SK-N-SH (cell line): ENCODE data around the gene AK5. TPM values are rescaled to one million over a fixed set of nuclear protein-coding genes. Genes with fewer than 3 reads are reported as not detected.
A peak's percentile ranks its signal among the peaks of the same experiment; 100 is the strongest.

Experiments
- CTCF ChIA-PET: fragments of 300-600, 350-600 bp; formaldehyde crosslinking; extraction: SDS; loops from one replicate; lab custom pipeline; 2021; lab: Yijun Ruan, JAX
- POLR2A ChIA-PET: fragments of 350-600 bp; sonication (Branson Sonifier 250); formaldehyde crosslinking; extraction: SDS; loops from one replicate; lab custom pipeline; 2020; ENCODE audit warnings: antibody characterized with exemption, inconsistent platforms; lab: Yijun Ruan, JAX
- DNase-seq: peaks from one replicate; pipeline ENCODE4 v3.0.0; 2012
- H2AFZ ChIP-seq: fragments of 200-600 bp; sonication (generic); 2 replicates; pipeline ENCODE4 v1.8.1; 2016; ENCODE audit warnings: antibody characterized with exemption, mild to moderate bottlenecking, low read depth
- H3F3A ChIP-seq: fragments of 200-600 bp; sonication (generic); replicated peaks from 2 replicates; pipeline ENCODE3; 2016; ENCODE audit warnings: antibody characterized with exemption, mild to moderate bottlenecking; ENCODE audit not compliant: insufficient read depth
- H3K27ac ChIP-seq, 2 experiments: fragments of 200-500 bp in 1 of 2; fragments of 200-600 bp in 1 of 2; sonication (Bioruptor generic) in 1 of 2; sonication (generic), shearing (Covaris generic) in 1 of 2; 2 replicates each; pipeline versions ENCODE4 v1.5.1 to v1.6.1; 2014 to 2016; ENCODE audit warnings: low read depth in 2 of 2, inconsistent platforms in 1 of 2, low read length in 1 of 2, mild to moderate bottlenecking in 1 of 2, mixed read lengths in 1 of 2
- H3K27me3 ChIP-seq: fragments of 200-600 bp; sonication (generic), shearing (Covaris generic); 2 replicates; pipeline ENCODE4 v1.6.1; 2016; ENCODE audit warnings: mixed run types; ENCODE audit not compliant: insufficient read depth
- H3K36me3 ChIP-seq, 2 experiments: fragments of 200-500 bp in 1 of 2; fragments of 200-600 bp in 1 of 2; sonication (Bioruptor generic) in 1 of 2; sonication (generic) in 1 of 2; replicated peaks in 1 of 2; 2 replicates each; pipeline versions ENCODE3 to v1.5.1; 2014 to 2016; ENCODE audit warnings: low read length in 1 of 2, mild to moderate bottlenecking in 1 of 2; ENCODE audit not compliant: insufficient read depth in 2 of 2, control insufficient read depth in 1 of 2
- H3K4me1 ChIP-seq, 2 experiments: fragments of 200-500 bp in 1 of 2; fragments of 200-600 bp in 1 of 2; sonication (Bioruptor generic) in 1 of 2; sonication (generic), shearing (Covaris generic) in 1 of 2; 2 replicates each; pipeline versions ENCODE4 v1.5.1 to v1.6.1; 2014 to 2016; ENCODE audit warnings: low read depth in 1 of 2, low read length in 1 of 2, mixed run types in 1 of 2; ENCODE audit not compliant: insufficient read depth in 2 of 2, control insufficient read depth in 1 of 2
- H3K4me2 ChIP-seq: fragments of 200-600 bp; sonication (generic), shearing (Covaris generic); 2 replicates; pipeline ENCODE4 v1.6.1; 2017; ENCODE audit warnings: mixed run types
- H3K4me3 ChIP-seq, 2 experiments: fragments of 200-500 bp in 1 of 2; fragments of 200-600 bp in 1 of 2; sonication (Bioruptor generic) in 1 of 2; sonication (generic), shearing (Covaris generic) in 1 of 2; 2 replicates each; pipeline versions ENCODE4 v1.5.1 to v1.8.1; 2014 to 2016; ENCODE audit warnings: low read depth in 2 of 2, inconsistent platforms in 1 of 2, low read length in 1 of 2, mild to moderate bottlenecking in 1 of 2, mixed read lengths in 1 of 2, moderate library complexity in 1 of 2
- H3K79me2 ChIP-seq: fragments of 200-600 bp; sonication (generic); 2 replicates; pipeline ENCODE4 v1.8.1; 2017; ENCODE audit warnings: mild to moderate bottlenecking; ENCODE audit not compliant: insufficient read depth
- H3K9ac ChIP-seq: fragments of 200-600 bp; sonication (generic); 2 replicates; pipeline ENCODE4 v1.6.1; 2017; ENCODE audit warnings: mixed run types
- H3K9me2 ChIP-seq: fragments of 200-600 bp; sonication (generic); 2 replicates; pipeline ENCODE4 v1.6.1; 2017; ENCODE audit warnings: mixed run types
- H3K9me3 ChIP-seq: fragments of 200-600 bp; sonication (generic); 2 replicates; pipeline ENCODE4 v1.6.1; 2017; ENCODE audit warnings: mixed run types, mild to moderate bottlenecking, moderate library complexity
- H4K20me1 ChIP-seq: fragments of 200-600 bp; sonication (generic); 2 replicates; pipeline ENCODE4 v1.6.1; 2017; ENCODE audit warnings: mild to moderate bottlenecking, mixed run types; ENCODE audit not compliant: insufficient read depth
- CHD2 ChIP-seq: fragments of 150-350 bp; IDR thresholded peaks from 2 replicates; pipeline ENCODE4 v1.6.1; 2018; ENCODE audit warnings: low read length; ENCODE audit not compliant: partially characterized antibody
- ELF1 ChIP-seq: IDR thresholded peaks from 2 replicates; pipeline ENCODE4 v1.4.0; 2012
- EP300 ChIP-seq, 2 experiments: IDR thresholded peaks; 2 replicates each; pipeline versions ENCODE4 v1.4.0 to v1.6.1; 2012; ENCODE audit warnings: borderline replicate concordance in 1 of 2, low read depth in 1 of 2, low read length in 1 of 2
- FOSL2 ChIP-seq: IDR thresholded peaks from 2 replicates; pipeline ENCODE4 v1.4.0; 2012; ENCODE audit warnings: low read depth, mild to moderate bottlenecking, moderate library complexity, borderline replicate concordance
- GABPA ChIP-seq: IDR thresholded peaks from 2 replicates; pipeline ENCODE4 v1.4.0; 2012; ENCODE audit warnings: low read depth, mild to moderate bottlenecking
- GATA2 ChIP-seq: sonication (generic); formaldehyde crosslinking; IDR thresholded peaks from 2 replicates; pipeline ENCODE4 v1.5.0; 2020; ENCODE audit warnings: mild to moderate bottlenecking, missing genetic modification reagents
- JUND ChIP-seq: IDR thresholded peaks from 2 replicates; pipeline ENCODE4 v1.4.0; 2012
- MEF2A ChIP-seq: IDR thresholded peaks from 2 replicates; pipeline ENCODE4 v1.4.0; 2012; ENCODE audit warnings: low read depth, borderline replicate concordance
- NFIC ChIP-seq: IDR thresholded peaks from 2 replicates; pipeline ENCODE4 v1.4.0; 2012; ENCODE audit warnings: borderline replicate concordance
- NRF1 ChIP-seq: IDR thresholded peaks from 2 replicates; pipeline ENCODE4 v1.6.1; 2012; ENCODE audit warnings: low read depth, mild to moderate bottlenecking, low read length
- POLR2AphosphoS5 ChIP-seq: IDR thresholded peaks from 2 replicates; pipeline ENCODE4 v1.6.1; 2012; ENCODE audit warnings: low read depth, low read length
- RAD21 ChIP-seq: IDR thresholded peaks from 2 replicates; pipeline ENCODE4 v1.6.1; 2012; ENCODE audit warnings: mild to moderate bottlenecking, low read length
- RXRA ChIP-seq: IDR thresholded peaks from 2 replicates; pipeline ENCODE4 v1.4.0; 2012; ENCODE audit warnings: low read depth, mild to moderate bottlenecking, borderline replicate concordance
- SIN3A ChIP-seq: IDR thresholded peaks from 2 replicates; pipeline ENCODE4 v1.6.1; 2012; ENCODE audit warnings: low read depth, mild to moderate bottlenecking, low read length, moderate library complexity, borderline replicate concordance
- SMC3 ChIP-seq: IDR thresholded peaks from 2 replicates; pipeline ENCODE4 v1.6.1; 2012; ENCODE audit warnings: low read depth, low read length, improper control_type of control experiment
- TAF1 ChIP-seq: IDR thresholded peaks from 2 replicates; pipeline ENCODE4 v1.6.1; 2012; ENCODE audit warnings: low read depth, mild to moderate bottlenecking, low read length, moderate library complexity, borderline replicate concordance
- TCF12 ChIP-seq: IDR thresholded peaks from 2 replicates; pipeline ENCODE4 v1.4.0; 2012
- TEAD4 ChIP-seq: IDR thresholded peaks from 2 replicates; pipeline ENCODE4 v1.4.0; 2012; ENCODE audit warnings: mild to moderate bottlenecking, borderline replicate concordance; ENCODE audit not compliant: insufficient read depth
- WGBS: methylation state at CpG from one replicate; pipeline ENCODE4 v1.1.6; 2017; ENCODE audit warnings: low lambda C conversion rate; 5-methylcytosine and 5-hydroxymethylcytosine counted together
- polyA plus RNA-seq, 3 experiments: library from polyadenylated mRNA; depleted of rRNA; stranded (reverse); fragments of >200 nt; gene quantifications; 2 replicates each; pipeline ENCODE4 v1.2.3, GENCODE V29; 2012
- TF ChIP-seq, protein P1 (sequence below): fragments of 200-600 bp; sonication (generic); IDR thresholded peaks from 2 replicates; pipeline ENCODE4 v1.6.1; 2017; ENCODE audit warnings: antibody characterized with exemption, mild to moderate bottlenecking, moderate library complexity
- TF ChIP-seq, protein P2 (sequence below): IDR thresholded peaks from 2 replicates; pipeline ENCODE4 v1.4.0; 2012; ENCODE audit warnings: low read depth, borderline replicate concordance
- TF ChIP-seq, protein P3 (sequence below): IDR thresholded peaks from 2 replicates; pipeline ENCODE4; 2012
- TF ChIP-seq, protein P4 (sequence below): IDR thresholded peaks from 2 replicates; pipeline ENCODE4 v1.4.0; 2012; ENCODE audit warnings: low read depth
- TF ChIP-seq, protein P5 (sequence below): fragments of 150-350 bp; IDR thresholded peaks from 2 replicates; pipeline ENCODE4 v1.6.1; 2017; ENCODE audit warnings: antibody characterized with exemption, low read length, low read depth, borderline replicate concordance
- TF ChIP-seq, protein P6 (sequence below): IDR thresholded peaks from 2 replicates; pipeline ENCODE4 v1.4.0; 2012; ENCODE audit warnings: low read depth, borderline replicate concordance

The AK5 gene
- polyA plus RNA-seq, 1 of the 3 experiments (the other 2 are of a cell fraction): 22.9 TPM

DNA sequence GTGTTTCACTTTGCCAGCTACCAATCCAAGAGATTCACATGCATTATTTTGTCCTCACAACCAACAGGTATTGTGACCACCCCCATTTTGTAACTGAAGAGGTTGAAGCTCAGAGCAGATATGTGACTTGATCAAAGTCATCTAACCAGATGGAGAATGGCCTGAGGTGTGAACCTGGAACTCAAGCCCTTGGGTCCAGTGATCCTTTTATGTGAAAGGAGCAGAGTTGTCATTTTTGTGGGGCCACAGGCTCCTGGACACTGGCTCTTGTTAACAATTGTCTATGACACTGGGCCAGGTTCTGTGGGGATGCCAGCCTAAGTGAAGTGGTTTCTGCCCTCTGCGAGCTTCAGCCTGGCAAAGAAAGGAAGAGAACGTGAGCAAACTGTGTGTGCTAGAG lies 228.1 kb downstream of the AK5 start (continued):
- TF ChIP-seq, protein P1, sequence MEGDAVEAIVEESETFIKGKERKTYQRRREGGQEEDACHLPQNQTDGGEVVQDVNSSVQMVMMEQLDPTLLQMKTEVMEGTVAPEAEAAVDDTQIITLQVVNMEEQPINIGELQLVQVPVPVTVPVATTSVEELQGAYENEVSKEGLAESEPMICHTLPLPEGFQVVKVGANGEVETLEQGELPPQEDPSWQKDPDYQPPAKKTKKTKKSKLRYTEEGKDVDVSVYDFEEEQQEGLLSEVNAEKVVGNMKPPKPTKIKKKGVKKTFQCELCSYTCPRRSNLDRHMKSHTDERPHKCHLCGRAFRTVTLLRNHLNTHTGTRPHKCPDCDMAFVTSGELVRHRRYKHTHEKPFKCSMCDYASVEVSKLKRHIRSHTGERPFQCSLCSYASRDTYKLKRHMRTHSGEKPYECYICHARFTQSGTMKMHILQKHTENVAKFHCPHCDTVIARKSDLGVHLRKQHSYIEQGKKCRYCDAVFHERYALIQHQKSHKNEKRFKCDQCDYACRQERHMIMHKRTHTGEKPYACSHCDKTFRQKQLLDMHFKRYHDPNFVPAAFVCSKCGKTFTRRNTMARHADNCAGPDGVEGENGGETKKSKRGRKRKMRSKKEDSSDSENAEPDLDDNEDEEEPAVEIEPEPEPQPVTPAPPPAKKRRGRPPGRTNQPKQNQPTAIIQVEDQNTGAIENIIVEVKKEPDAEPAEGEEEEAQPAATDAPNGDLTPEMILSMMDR: no peak
- no peak for TF ChIP-seq JUND
- TF ChIP-seq, all 33 proteins: peak for 0

DNA sequence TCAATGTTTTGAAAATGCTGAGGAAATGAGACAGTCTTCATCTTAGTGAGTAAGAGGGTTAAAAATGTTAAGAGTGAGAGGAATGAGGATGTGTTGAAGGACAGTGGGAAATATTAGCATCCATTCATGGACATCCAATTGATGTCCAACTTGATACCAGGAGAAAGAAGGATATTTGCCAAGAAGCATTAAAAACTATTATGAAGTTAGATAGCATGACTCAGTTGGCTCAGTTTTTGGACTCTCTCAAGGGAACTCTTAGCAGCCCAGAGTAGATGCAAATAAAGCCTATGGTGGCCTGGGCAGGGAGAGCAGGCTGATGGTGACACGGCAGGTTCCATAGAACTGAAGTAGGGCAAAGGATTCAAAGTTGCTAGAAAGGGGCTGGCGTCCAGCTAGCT lies 229.6 kb downstream of the AK5 start:
- Histone ChIP-seq H3K9me2 (no peaks in the 10 kb centered on the region), H3K4me1 (peaks cover 22 to 42% of the 10 kb centered on the region in 2 experiments), H3K27ac (peak overlapping the region; percentile 44 to 95; a peak in 3 of 4 replicates), H3K27me3 (no peaks in the 10 kb centered on the region), H4K20me1 (no peaks in the 10 kb centered on the region), H3K36me3 (no peaks in the 10 kb centered on the region), H3K4me3 (no peak overlapping the region), H2AFZ (no peak overlapping the region), H3K9ac (peak overlapping the region; percentile 75), H3K9me3 (no peaks in the 10 kb centered on the region), H3K4me2 (peak overlapping the region; percentile 67), H3F3A (peaks cover 58% of the 10 kb centered on the region), H3K79me2 (no peaks in the 10 kb centered on the region)
- no peak for DNase-seq
- POLR2A ChIA-PET: no interaction called here
- 5% methylated on average over 2 of the region's 2 CpGs for WGBS
- CTCF ChIA-PET: interaction anchor here (2.9 kb wide), 1 partner anchor 22 kb away, joined by 10 read pairs; no protein-coding TSS in a partner anchor
- TF ChIP-seq, protein P1: no peak
- TF ChIP-seq RXRA (peak; percentile 91), MEF2A (0 out of 2 replicates have a peak, but pooled peaks have one; percentile 39), SIN3A (no peak), TAF1 (peak; percentile 8; the same call in 1 of the 2 replicates), ELF1 (peak; percentile 81), GATA2 (CRISPR knock-in tag) (no peak), NRF1 (no peak), TCF12 (peak; percentile 96), NFIC (peak; percentile 98), TEAD4 (peak; percentile 95), SMC3 (no peak), RAD21 (no peak), CHD2 (no peak), FOSL2 (peak; percentile 87), GABPA (no peak), POLR2AphosphoS5 (peak; percentile 54), EP300 (IDR thresholded peaks at IDR 0.05; ENCODE audit: borderline replicate concordance in 1 of 2, low read depth in 1 of 2, low read length in 1 of 2) (peak; percentile 50 to 98)
- TF ChIP-seq, protein P2, sequence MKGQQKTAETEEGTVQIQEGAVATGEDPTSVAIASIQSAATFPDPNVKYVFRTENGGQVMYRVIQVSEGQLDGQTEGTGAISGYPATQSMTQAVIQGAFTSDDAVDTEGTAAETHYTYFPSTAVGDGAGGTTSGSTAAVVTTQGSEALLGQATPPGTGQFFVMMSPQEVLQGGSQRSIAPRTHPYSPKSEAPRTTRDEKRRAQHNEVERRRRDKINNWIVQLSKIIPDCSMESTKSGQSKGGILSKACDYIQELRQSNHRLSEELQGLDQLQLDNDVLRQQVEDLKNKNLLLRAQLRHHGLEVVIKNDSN: no peak
- TF ChIP-seq, protein P3, sequence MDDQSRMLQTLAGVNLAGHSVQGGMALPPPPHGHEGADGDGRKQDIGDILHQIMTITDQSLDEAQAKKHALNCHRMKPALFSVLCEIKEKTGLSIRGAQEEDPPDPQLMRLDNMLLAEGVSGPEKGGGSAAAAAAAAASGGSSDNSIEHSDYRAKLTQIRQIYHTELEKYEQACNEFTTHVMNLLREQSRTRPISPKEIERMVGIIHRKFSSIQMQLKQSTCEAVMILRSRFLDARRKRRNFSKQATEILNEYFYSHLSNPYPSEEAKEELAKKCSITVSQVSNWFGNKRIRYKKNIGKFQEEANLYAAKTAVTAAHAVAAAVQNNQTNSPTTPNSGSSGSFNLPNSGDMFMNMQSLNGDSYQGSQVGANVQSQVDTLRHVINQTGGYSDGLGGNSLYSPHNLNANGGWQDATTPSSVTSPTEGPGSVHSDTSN: peak; percentile 95
- TF ChIP-seq, protein P4, sequence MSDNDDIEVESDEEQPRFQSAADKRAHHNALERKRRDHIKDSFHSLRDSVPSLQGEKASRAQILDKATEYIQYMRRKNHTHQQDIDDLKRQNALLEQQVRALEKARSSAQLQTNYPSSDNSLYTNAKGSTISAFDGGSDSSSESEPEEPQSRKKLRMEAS: no peak
- TF ChIP-seq, protein P5, sequence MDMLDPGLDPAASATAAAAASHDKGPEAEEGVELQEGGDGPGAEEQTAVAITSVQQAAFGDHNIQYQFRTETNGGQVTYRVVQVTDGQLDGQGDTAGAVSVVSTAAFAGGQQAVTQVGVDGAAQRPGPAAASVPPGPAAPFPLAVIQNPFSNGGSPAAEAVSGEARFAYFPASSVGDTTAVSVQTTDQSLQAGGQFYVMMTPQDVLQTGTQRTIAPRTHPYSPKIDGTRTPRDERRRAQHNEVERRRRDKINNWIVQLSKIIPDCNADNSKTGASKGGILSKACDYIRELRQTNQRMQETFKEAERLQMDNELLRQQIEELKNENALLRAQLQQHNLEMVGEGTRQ: no peak
- TF ChIP-seq, protein P6, sequence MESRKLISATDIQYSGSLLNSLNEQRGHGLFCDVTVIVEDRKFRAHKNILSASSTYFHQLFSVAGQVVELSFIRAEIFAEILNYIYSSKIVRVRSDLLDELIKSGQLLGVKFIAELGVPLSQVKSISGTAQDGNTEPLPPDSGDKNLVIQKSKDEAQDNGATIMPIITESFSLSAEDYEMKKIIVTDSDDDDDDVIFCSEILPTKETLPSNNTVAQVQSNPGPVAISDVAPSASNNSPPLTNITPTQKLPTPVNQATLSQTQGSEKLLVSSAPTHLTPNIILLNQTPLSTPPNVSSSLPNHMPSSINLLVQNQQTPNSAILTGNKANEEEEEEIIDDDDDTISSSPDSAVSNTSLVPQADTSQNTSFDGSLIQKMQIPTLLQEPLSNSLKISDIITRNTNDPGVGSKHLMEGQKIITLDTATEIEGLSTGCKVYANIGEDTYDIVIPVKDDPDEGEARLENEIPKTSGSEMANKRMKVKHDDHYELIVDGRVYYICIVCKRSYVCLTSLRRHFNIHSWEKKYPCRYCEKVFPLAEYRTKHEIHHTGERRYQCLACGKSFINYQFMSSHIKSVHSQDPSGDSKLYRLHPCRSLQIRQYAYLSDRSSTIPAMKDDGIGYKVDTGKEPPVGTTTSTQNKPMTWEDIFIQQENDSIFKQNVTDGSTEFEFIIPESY: 0 out of 2 replicates have a peak, but pooled peaks have one; percentile 22
